ENCODE results near the gene MISFA.
A peak's percentile ranks its signal among the peaks of the same experiment; 100 is the strongest.

Gene MISFA

DNA sequence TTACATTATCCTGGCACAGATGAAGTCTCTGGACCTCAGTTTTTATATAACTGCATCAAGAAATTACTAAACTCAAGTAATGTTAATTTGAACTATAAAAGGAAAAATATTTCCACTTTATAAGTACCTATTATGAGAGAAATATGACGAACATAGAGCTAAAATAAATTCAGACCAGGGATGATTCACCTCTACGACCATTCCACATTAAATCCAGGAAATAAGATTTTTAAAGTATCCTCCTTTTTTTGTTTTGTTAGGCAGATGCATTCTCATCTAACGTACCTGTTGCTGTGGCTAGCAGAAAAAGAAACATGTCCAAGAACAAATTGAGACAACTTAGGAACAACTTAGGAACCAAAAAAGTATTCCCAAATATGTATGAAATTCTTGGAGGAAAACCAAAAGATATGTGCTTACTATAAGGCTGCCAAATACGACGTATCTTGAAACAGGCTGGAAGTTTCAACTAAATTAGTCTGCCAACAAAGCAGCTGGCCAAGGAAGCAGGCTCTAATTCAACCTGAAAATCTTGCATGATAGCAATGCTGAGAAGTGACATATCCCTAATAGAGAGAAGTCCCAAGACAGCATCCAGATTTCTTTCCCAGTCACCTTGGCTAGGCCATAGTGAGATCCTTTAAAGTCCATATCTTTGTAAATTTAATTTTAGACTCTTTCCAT lies 18.9 kb downstream of the MISFA start:
- peak; percentile 85 for ATAC-seq
- no peak for TF ChIP-seq ZC3H10 (CRISPR knock-in tag; IDR thresholded peaks at IDR 0.05)
- no peak for TF ChIP-seq ZNF70 (CRISPR knock-in tag; IDR thresholded peaks at IDR 0.05)
- TF ChIP-seq ARNTL (CRISPR knock-in tag; IDR thresholded peaks at IDR 0.05; ENCODE audit: borderline replicate concordance, low read depth): no peak
- TF ChIP-seq, protein P1, sequence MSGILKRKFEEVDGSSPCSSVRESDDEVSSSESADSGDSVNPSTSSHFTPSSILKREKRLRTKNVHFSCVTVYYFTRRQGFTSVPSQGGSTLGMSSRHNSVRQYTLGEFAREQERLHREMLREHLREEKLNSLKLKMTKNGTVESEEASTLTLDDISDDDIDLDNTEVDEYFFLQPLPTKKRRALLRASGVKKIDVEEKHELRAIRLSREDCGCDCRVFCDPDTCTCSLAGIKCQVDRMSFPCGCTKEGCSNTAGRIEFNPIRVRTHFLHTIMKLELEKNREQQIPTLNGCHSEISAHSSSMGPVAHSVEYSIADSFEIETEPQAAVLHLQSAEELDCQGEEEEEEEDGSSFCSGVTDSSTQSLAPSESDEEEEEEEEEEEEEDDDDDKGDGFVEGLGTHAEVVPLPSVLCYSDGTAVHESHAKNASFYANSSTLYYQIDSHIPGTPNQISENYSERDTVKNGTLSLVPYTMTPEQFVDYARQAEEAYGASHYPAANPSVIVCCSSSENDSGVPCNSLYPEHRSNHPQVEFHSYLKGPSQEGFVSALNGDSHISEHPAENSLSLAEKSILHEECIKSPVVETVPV (CRISPR knock-in tag; IDR thresholded peaks at IDR 0.05): no peak
- TF ChIP-seq ZFP30 (CRISPR knock-in tag; IDR thresholded peaks at IDR 0.05): no peak
- TF ChIP-seq, protein P2, sequence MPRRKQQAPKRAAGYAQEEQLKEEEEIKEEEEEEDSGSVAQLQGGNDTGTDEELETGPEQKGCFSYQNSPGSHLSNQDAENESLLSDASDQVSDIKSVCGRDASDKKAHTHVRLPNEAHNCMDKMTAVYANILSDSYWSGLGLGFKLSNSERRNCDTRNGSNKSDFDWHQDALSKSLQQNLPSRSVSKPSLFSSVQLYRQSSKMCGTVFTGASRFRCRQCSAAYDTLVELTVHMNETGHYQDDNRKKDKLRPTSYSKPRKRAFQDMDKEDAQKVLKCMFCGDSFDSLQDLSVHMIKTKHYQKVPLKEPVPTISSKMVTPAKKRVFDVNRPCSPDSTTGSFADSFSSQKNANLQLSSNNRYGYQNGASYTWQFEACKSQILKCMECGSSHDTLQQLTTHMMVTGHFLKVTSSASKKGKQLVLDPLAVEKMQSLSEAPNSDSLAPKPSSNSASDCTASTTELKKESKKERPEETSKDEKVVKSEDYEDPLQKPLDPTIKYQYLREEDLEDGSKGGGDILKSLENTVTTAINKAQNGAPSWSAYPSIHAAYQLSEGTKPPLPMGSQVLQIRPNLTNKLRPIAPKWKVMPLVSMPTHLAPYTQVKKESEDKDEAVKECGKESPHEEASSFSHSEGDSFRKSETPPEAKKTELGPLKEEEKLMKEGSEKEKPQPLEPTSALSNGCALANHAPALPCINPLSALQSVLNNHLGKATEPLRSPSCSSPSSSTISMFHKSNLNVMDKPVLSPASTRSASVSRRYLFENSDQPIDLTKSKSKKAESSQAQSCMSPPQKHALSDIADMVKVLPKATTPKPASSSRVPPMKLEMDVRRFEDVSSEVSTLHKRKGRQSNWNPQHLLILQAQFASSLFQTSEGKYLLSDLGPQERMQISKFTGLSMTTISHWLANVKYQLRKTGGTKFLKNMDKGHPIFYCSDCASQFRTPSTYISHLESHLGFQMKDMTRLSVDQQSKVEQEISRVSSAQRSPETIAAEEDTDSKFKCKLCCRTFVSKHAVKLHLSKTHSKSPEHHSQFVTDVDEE (CRISPR knock-in tag; IDR thresholded peaks at IDR 0.05): no peak
- no peak for TF ChIP-seq ZNF565 (CRISPR knock-in tag; conservative IDR thresholded peaks at IDR 0.05; ENCODE audit: low read depth)
- TF ChIP-seq BACH2 (CRISPR knock-in tag; IDR thresholded peaks at IDR 0.05; ENCODE audit: borderline replicate concordance): no peak
- TF ChIP-seq, protein P3, sequence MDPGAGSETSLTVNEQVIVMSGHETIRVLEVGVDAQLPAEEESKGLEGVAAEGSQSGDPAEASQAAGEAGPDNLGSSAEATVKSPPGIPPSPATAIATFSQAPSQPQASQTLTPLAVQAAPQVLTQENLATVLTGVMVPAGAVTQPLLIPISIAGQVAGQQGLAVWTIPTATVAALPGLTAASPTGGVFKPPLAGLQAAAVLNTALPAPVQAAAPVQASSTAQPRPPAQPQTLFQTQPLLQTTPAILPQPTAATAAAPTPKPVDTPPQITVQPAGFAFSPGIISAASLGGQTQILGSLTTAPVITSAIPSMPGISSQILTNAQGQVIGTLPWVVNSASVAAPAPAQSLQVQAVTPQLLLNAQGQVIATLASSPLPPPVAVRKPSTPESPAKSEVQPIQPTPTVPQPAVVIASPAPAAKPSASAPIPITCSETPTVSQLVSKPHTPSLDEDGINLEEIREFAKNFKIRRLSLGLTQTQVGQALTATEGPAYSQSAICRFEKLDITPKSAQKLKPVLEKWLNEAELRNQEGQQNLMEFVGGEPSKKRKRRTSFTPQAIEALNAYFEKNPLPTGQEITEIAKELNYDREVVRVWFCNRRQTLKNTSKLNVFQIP (CRISPR knock-in tag; IDR thresholded peaks at IDR 0.05; ENCODE audit: borderline replicate concordance, low read depth): no peak
- TF ChIP-seq OSR1 (CRISPR knock-in tag; IDR thresholded peaks at IDR 0.05): no peak
- TF ChIP-seq TOX (CRISPR knock-in tag; IDR thresholded peaks at IDR 0.05; ENCODE audit: borderline replicate concordance): no peak
- TF ChIP-seq, protein P4, sequence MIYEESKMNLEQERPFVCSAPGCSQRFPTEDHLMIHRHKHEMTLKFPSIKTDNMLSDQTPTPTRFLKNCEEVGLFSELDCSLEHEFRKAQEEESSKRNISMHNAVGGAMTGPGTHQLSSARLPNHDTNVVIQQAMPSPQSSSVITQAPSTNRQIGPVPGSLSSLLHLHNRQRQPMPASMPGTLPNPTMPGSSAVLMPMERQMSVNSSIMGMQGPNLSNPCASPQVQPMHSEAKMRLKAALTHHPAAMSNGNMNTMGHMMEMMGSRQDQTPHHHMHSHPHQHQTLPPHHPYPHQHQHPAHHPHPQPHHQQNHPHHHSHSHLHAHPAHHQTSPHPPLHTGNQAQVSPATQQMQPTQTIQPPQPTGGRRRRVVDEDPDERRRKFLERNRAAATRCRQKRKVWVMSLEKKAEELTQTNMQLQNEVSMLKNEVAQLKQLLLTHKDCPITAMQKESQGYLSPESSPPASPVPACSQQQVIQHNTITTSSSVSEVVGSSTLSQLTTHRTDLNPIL (CRISPR knock-in tag; IDR thresholded peaks at IDR 0.05; ENCODE audit: low read depth): no peak
- TF ChIP-seq ZNF8 (CRISPR knock-in tag; IDR thresholded peaks at IDR 0.05): no peak

DNA sequence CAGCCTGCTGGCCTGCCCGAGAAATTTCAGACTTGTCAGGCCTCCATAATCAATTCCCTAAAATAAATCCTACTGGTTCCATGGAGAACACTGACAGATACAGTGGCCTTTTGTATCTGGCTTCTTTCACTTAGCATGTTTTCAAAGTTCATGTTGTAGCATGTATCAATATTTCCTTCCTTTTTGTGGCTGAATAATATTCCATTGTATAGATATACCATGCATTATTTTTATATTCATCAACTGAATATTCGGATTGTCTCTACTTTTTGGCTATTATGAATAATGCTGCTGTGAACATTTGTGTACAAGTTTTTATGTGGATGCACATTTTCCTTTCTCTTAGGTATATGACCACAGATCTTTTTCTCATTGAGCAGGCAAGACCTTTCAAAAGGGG lies 24.1 kb downstream of the MISFA start:
- ATAC-seq: no peak

DNA sequence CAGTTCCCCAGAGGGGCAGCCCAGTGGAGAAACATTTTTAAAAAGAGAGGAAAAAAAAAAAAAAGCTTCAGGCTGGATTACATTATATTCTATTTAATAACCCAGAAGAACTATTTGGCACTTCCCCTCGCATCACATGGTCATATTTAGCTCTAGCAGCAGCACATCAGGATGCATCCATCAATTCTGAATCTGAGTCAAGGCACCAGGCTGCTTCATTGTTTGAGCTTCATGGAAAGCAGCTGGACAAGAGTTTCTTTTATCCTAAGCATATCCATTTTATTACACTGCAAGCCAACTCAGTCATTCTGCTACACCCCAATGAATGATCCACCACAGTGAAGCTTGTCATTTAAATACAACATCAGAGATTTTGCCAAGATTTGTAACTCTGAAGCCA lies 24.6 kb downstream of the MISFA start:
- TF ChIP-seq ZFP3 (CRISPR knock-in tag; IDR thresholded peaks at IDR 0.05) (no peak), ARNTL (CRISPR knock-in tag; IDR thresholded peaks at IDR 0.05; ENCODE audit: borderline replicate concordance, low read depth) (no peak)
- ATAC-seq: no peak

More for the DNA sequence above, 24.1 kb downstream of the MISFA start:
- TF ChIP-seq ESRRG (CRISPR knock-in tag; IDR thresholded peaks at IDR 0.05): no peak
- peak; percentile 97 for TF ChIP-seq ZNF8 (CRISPR knock-in tag; IDR thresholded peaks at IDR 0.05)
- no peak for TF ChIP-seq ZFP3 (CRISPR knock-in tag; IDR thresholded peaks at IDR 0.05)
- no peak for TF ChIP-seq PPARA (CRISPR knock-in tag; IDR thresholded peaks at IDR 0.05; ENCODE audit: borderline replicate concordance)

DNA sequence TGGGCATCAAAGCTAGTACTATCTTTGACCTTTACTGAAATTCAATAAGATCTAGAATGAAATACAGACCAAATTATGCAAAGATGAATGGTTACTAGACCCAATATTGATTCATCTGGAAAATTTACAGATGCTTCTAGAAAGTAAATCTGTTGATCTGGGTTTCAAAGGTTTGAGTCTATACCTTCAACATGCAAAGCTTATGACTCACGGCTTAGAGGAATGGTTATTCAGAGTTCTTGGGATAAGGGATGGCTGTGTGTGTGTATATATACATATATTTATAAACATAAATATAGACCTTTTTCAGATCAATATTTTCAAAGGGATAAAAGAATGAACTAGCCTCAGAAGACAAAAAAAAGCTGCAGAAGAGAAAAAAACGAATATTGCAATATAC lies 33.3 kb downstream of the MISFA start:
- TF ChIP-seq OSR1 (CRISPR knock-in tag; IDR thresholded peaks at IDR 0.05) (no peak), ZNF565 (CRISPR knock-in tag; conservative IDR thresholded peaks at IDR 0.05; ENCODE audit: low read depth) (no peak), ZC3H10 (CRISPR knock-in tag; IDR thresholded peaks at IDR 0.05) (no peak), SNAI2 (CRISPR knock-in tag; IDR thresholded peaks at IDR 0.05) (no peak), ZFP3 (CRISPR knock-in tag; IDR thresholded peaks at IDR 0.05) (no peak), ARNTL (CRISPR knock-in tag; IDR thresholded peaks at IDR 0.05; ENCODE audit: borderline replicate concordance, low read depth) (no peak), CSDC2 (CRISPR knock-in tag; IDR thresholded peaks at IDR 0.05) (no peak)
- TF ChIP-seq, protein P2 (CRISPR knock-in tag; IDR thresholded peaks at IDR 0.05): no peak
- TF ChIP-seq, protein P3 (CRISPR knock-in tag; IDR thresholded peaks at IDR 0.05; ENCODE audit: borderline replicate concordance, low read depth): no peak
- no peak for ATAC-seq
